Stimulated activated naive CD8-positive, alpha-beta T cell treated with anti-CD3 and anti-CD28 coated beads, Interleukin-15, amount 100 ng/mL, for 72 hours (primary cell): Measurements from ENCODE around the gene FCF1.
"Not testable (repeated sequence)": the region's sequence is repeated elsewhere in the genome, so short reads cannot be mapped to it uniquely, and the experiment has no call there.

Experiments used
- ATAC-seq: fragments of 150-1000 bp; cut with Tn5 transposase; 2 replicates; pipeline ENCODE4 v1.10.0; 2021; ENCODE audit warnings: mild to moderate bottlenecking, moderate library complexity
- DNase-seq, 2 donors: peaks; one replicate each; pipeline ENCODE4 v3.0.0; 2021 to 2022
- H3K27ac Mint-ChIP-seq, 2 donors: one replicate each; pipeline ENCODE4 v1.8.0; 2022; ENCODE audit warnings: mild to moderate bottlenecking in 2 of 2, mixed read lengths in 2 of 2, moderate library complexity in 2 of 2
- H3K27me3 Mint-ChIP-seq: one replicate; pipeline ENCODE4 v1.8.0; 2022; ENCODE audit warnings: mixed read lengths
- H3K4me1 Mint-ChIP-seq: one replicate; pipeline ENCODE4 v1.8.0; 2022; ENCODE audit warnings: mild to moderate bottlenecking, mixed read lengths
- H3K4me3 Mint-ChIP-seq, 2 donors: one replicate each; pipeline ENCODE4 v1.8.0; 2022; ENCODE audit warnings: mild to moderate bottlenecking in 2 of 2, mixed read lengths in 2 of 2, moderate library complexity in 1 of 2
- H3K9me3 Mint-ChIP-seq, 2 donors: one replicate each; pipeline ENCODE4 v1.8.0; 2022; ENCODE audit warnings: mixed read lengths in 2 of 2

The FCF1 gene

DNA sequence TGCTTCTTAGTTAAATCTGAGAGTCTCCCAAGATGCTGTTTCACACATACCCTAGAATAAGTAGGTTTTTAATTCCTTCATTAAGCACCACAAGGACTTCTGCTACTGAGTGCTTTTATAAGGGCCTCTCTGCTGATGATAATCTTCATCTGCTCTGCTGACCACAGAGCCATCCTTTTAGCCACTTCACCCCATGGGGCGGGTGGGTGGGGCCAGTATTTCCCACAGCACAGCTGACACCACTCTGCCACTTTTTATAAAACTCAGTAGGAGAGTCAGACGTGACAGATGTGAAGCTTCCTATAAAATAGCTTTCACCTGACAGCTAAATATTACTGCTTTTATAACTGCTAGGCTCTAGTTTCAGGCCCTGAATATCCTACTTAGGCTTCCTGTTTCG, 20.3 kb downstream of the FCF1 start:
- H3K27me3 Mint-ChIP-seq = no peaks in the 10 kb centered on the region
- H3K4me1 Mint-ChIP-seq = no peaks in the 10 kb centered on the region
- no peak overlapping the region for H3K27ac Mint-ChIP-seq
- ATAC-seq = no peak
- no peaks in the 10 kb centered on the region for H3K9me3 Mint-ChIP-seq
- DNase-seq = no peak
- H3K4me3 Mint-ChIP-seq = no peak overlapping the region

DNA sequence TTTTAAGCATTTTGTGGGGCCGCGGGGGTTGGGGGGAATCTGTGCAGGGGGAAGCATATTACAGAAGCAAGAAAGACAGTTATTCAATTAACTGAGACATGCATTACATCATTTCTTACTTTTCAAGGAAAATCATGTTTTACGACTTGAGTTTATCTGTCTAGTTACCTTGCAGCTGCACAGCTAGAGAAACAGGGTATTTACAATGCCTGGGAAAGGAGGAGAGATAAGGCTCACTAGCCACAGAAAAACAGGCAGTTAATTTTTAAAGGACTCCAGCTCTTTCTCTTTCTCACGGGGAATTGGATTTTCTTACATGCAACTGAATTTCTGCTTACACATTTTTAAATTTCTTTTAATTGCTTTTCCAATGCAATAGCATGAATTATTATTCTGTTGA, 22.2 kb downstream of the FCF1 start:
- Mint-ChIP-seq H3K27ac (no peak overlapping the region), H3K27me3 (no peaks in the 10 kb centered on the region), H3K9me3 (no peaks in the 10 kb centered on the region), H3K4me1 (no peaks in the 10 kb centered on the region), H3K4me3 (no peak overlapping the region)
- no peak for ATAC-seq
- no peak for DNase-seq

DNA sequence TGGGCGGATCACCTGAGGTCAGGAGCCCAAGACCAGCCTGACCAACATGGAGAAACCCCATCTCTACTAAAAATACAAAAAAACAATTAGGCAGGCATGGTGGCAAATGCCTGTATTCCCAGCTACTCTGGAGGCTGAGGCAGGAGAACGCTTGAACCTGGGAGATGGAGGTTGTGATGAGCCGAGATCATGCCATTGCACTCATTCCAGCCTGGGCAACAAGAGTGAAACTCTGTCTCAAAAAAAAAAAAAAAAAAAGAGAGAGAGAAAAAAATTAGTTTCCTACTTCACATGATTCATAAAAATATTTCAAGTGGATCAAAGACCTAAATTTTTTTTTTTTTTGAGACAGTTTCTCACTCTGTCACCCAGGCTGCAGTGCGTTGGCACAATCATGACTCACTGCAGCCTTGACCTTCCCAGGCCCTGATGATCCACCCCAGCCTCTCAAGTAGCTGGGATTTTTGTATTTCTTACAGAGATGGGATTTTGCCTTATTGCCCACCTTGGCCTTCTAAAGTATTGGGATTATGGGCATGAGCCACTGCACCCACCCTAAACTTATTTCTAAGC, 24.9 kb downstream of the FCF1 start:
- ATAC-seq = no peak
- Mint-ChIP-seq H3K4me3 (no peak overlapping the region), H3K27ac (peak overlapping the region in 1 of 2 donors; percentile 63), H3K9me3 (no peaks in the 10 kb centered on the region), H3K27me3 (no peaks in the 10 kb centered on the region), H3K4me1 (no peaks in the 10 kb centered on the region)
- no peak for DNase-seq

DNA sequence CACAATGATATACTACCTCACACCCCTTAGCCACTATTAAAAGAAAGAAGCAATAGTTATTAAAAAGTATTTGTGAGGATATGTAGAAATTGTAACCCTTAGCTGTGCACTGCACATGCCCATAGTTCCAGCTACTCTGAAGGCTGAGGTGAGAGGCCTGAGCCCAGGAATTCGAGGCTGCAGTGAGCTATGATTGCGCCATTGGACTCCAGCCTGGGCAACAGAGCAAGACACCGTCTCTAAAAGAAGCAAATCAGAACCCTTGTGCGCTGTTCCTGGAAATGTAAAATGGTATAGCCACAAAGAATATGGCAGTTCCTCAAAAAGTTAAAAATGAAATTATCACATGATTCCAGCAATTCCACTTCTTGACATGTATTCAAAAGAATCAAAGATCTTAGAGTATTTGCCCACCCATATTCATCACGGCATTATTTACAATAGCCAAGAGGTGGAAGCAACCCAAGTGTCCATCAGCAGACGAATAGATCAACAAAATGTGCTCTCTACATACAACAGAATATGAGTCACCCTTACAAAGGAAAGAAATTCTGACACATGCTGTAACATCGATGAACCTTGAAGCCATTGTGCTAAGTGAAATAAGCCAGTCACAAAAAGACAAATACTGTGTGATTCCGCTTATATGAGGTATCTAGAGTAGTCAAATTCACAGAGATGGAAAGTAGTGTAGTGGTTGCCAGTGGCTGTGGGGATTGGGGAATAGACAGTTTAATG, 26.5 kb downstream of the FCF1 start:
- Mint-ChIP-seq H3K4me3 (no peak overlapping the region), H3K27me3 (no peaks in the 10 kb centered on the region), H3K4me1 (peaks cover 6% of the 10 kb centered on the region), H3K9me3 (no peaks in the 10 kb centered on the region), H3K27ac (peak overlapping the region in 1 of 2 donors; percentile 52)
- DNase-seq (no peak), ATAC-seq (no peak)

DNA sequence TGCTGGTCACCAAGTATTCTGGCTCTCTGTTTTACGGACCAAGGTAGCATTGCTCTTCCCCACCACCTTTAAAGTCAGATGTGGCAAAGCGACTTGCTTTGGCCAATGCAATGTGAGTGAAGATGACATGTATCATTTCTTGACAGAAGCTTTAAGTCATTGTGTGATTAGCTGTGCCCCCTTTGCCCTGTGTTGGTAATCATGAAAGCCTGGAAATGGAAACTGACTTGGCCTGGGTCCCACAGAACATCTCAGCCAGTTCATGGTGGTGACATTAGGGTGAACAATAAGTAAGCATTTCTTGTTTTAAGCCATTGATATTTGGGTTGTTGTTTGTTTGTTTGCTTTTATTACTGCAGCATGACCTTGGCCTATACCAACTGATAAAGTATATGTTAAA, 34.3 kb downstream of the FCF1 start:
- no peaks in the 10 kb centered on the region for H3K27me3 Mint-ChIP-seq
- DNase-seq = no peak
- peaks cover 6 to 9% of the 10 kb centered on the region in 2 donors for H3K9me3 Mint-ChIP-seq
- peaks cover 6% of the 10 kb centered on the region for H3K4me1 Mint-ChIP-seq
- ATAC-seq = no peak
- no peak overlapping the region for H3K27ac Mint-ChIP-seq
- H3K4me3 Mint-ChIP-seq = no peak overlapping the region

DNA sequence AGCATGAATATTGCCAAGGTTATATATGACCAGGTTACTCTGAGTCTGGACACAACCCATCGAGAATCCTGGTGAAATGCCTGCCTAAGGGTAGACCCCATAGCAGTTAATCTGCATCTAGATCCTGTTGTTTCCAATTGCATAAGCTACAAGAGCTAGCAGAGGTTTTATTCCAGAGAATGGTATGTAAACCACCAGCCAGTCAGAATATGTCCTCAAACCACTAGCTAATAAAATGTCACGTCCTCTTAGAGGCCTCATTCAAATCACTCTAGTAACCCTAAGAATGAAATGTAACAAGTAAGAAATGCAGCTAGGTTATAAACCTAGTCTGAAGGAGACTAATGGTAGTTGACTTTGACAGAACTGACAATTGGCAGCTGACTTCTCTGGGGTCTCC, 41.2 kb downstream of the FCF1 start:
- Mint-ChIP-seq H3K27ac (no peak overlapping the region), H3K9me3 (peaks cover 6 to 17% of the 10 kb centered on the region in 2 donors), H3K4me3 (no peak overlapping the region), H3K4me1 (no peaks in the 10 kb centered on the region), H3K27me3 (no peaks in the 10 kb centered on the region)
- ATAC-seq (no peak), DNase-seq (no peak)

DNA sequence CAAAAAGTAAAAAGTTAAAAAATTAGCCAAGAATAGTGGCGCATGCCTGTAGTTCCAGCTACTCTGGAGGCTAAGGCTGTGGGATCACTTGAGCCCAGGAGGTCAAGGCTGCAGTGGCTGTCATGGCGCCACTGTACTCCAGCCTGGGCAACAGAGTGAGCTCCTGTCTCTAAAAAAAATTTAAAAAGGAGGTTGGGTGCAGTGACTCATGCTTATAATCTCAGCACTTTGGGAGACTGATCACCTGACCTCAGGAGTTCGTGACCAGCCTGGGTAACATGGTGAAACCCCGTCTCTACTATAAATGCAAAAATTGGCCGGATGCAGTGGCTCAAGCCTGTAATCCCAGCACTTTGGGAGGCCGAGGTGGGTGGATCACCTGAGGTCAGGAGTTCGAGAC, 42.0 kb downstream of the FCF1 start:
- ATAC-seq (no peak), DNase-seq (no peak)
- H3K9me3 Mint-ChIP-seq = peaks cover 6 to 17% of the 10 kb centered on the region in 2 donors
- H3K4me3 Mint-ChIP-seq = no peak overlapping the region
- H3K27ac Mint-ChIP-seq = no peak overlapping the region
- no peaks in the 10 kb centered on the region for H3K27me3 Mint-ChIP-seq
- H3K4me1 Mint-ChIP-seq = no peaks in the 10 kb centered on the region

DNA sequence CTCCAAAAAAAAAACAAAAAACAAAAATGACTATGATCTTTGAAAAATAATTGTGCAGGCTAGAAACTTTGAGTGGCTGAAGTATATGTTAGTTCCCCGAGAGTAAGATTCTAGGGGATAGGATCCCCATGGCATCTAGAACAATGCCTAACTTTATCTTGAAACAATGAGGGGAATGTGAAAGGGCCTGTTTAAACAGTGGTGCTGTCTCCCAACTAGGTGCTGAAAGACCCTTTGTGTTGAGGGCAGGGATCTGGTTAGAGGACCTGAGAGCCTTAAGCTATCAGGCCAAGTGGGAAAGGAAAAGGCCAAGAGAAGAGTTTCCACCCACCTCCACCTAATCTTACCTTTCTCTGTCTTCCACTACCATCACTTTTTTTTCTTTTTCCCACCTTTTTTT, 43.4 kb downstream of the FCF1 start:
- H3K4me1 Mint-ChIP-seq = no peaks in the 10 kb centered on the region
- peaks cover 6 to 17% of the 10 kb centered on the region in 2 donors for H3K9me3 Mint-ChIP-seq
- no peak overlapping the region for H3K4me3 Mint-ChIP-seq
- ATAC-seq (no peak), DNase-seq (no peak)
- no peaks in the 10 kb centered on the region for H3K27me3 Mint-ChIP-seq
- no peak overlapping the region for H3K27ac Mint-ChIP-seq

DNA sequence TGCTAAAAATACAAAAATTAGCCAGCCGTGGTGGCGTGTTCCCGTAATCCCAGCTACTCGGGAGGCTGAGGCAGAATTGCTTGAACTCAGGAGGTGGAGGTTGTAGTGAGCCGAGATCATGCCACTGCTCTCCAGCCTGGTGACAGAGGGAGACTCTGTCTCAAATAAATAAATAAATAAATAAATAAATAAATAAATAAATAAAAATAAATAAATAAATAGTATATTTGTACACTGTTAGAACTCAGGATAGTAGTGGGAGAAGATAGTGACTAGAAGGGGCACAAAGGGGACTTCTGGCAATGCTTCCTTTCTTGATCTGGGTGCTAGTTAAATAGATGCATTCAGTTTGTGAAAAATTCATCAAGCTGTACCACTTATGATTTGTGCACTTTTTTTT, 45.6 kb downstream of the FCF1 start:
- H3K27ac Mint-ChIP-seq, DNase-seq, H3K27me3 Mint-ChIP-seq, H3K4me3 Mint-ChIP-seq, H3K9me3 Mint-ChIP-seq, ATAC-seq: not testable (repeated sequence)
- peaks cover 15% of the 10 kb centered on the region for H3K4me1 Mint-ChIP-seq

DNA sequence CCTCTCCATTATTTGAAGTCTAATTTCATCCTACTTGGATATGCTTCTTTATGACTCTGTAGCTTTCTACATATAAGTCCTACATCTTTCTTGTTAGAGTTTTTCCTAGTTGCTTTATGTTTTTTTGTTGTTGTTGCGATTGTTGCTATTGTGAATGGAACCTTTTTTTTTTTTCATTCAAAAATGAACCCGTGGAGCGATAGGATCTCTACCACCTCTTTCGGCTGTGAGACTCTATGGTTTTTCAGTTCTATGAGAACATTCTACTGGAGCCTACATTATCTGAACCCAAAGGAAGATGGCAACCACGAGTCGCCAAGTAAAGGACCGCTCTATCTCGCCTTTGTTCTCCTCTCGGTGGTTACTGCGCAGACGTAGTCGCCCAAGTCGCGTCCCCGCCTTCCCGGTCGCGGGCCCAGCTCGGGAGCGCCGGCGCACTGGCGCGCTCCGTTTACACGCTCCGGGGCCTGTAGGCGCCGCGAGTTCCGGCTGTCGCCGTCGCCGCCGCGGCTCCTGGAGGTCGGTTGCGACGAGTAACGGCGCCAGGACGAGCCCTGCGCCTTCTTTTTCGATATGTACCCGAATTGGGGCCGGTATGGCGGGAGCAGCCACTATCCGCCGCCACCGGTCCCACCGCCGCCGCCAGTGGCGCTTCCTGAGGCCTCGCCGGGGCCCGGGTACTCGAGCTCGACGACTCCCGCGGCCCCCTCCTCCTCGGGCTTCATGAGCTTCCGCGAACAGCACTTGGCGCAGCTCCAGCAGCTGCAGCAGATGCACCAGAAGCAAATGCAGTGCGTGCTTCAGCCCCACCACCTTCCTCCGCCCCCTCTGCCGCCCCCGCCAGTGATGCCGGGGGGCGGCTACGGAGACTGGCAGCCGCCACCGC, 50.2 kb downstream of the FCF1 start, which contains the start of gene YLPM1:
Gene YLPM1, plus strand, starts transcription at position 400 of the 886 bp plus-strand sequence. Its CDS starts 174 bp downstream, at position 574.
- Mint-ChIP-seq H3K4me3 (peak within 1 kb of the TSS; percentile 95 to 99), H3K27ac (peak within 1 kb of the TSS; percentile 98), H3K4me1 (peaks cover 53% of the 10 kb centered on the region), H3K9me3 (no peaks in the 10 kb centered on the region), H3K27me3 (no peaks in the 10 kb centered on the region)
- DNase-seq (peak; percentile 93 to 94), ATAC-seq (peak; percentile 98)

DNA sequence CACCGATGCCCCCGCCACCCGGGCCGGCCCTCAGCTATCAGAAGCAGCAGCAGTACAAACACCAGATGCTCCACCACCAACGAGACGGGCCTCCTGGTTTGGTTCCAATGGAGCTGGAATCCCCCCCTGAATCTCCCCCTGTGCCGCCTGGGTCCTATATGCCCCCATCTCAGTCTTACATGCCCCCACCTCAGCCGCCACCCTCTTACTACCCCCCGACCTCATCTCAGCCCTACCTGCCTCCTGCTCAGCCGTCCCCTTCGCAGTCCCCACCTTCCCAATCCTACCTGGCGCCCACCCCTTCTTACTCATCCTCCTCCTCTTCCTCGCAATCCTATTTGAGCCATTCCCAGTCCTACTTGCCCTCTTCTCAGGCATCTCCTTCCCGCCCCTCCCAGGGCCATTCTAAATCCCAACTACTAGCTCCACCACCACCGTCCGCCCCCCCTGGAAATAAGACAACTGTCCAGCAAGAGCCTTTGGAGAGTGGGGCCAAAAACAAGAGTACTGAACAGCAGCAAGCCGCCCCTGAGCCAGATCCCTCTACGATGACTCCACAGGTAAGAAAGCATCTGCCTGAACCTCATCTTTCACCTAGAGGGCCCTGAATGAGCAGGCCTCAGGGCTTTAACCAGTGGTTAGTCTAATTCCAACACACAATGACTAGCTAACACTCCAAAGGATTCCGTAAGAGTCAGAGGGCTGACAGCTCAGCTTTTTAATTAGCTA, 51.0 kb downstream of the FCF1 start:
- Mint-ChIP-seq H3K27me3 (no peaks in the 10 kb centered on the region), H3K4me1 (peaks cover 60% of the 10 kb centered on the region), H3K9me3 (no peaks in the 10 kb centered on the region), H3K27ac (peak overlapping the region; percentile 98), H3K4me3 (peak overlapping the region; percentile 95 to 99)
- DNase-seq (peak; percentile 6 to 19), ATAC-seq (no peak)

DNA sequence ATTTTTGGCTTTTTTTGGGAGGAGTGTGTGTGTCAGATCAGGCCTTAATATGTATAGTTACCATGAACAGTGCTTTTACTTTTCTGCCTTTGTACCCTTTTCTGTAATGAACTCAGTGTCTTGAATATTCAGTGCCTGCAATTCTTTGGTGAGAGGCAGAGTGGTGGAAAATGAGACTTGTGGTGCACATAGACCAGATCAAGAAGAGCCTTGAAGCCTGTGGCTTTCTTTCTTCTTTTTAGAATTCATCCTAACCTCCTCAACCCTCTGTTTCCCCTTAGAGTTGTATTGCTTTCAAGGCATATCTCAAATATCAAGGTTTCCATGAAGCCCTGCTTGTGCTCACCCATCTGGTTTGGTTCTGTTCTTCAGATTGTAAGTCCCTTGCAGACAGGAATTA, 52.8 kb downstream of the FCF1 start:
- DNase-seq (peak in 1 of 2 donors; percentile 10), ATAC-seq (peak; percentile 36)
- Mint-ChIP-seq H3K9me3 (no peaks in the 10 kb centered on the region), H3K4me1 (peaks cover 64% of the 10 kb centered on the region), H3K27me3 (no peaks in the 10 kb centered on the region), H3K27ac (no peak overlapping the region), H3K4me3 (peak overlapping the region; percentile 95 to 99)

DNA sequence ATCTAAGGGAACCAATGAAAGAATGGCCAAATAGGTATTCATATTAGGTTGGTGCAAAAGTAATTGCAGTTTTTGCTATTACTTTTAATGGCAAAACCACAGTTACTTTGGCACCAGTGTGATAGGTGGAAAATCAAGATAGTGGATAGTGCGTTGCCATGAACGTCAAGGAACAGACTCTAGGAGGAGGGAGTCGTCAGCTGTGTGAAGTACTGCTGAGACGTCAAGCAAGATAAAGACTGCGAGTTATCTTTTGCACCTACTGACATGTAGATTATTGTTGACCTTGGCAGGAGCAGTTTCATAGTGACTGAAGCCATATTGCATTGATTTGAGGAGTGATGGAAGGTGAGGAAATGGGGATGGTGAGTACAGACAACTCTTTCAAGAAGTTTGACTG, 58.5 kb downstream of the FCF1 start:
- Mint-ChIP-seq H3K4me3 (no peak overlapping the region), H3K9me3 (no peaks in the 10 kb centered on the region), H3K4me1 (peaks cover 47% of the 10 kb centered on the region), H3K27me3 (no peaks in the 10 kb centered on the region), H3K27ac (no peak overlapping the region)
- DNase-seq (no peak), ATAC-seq (no peak)

DNA sequence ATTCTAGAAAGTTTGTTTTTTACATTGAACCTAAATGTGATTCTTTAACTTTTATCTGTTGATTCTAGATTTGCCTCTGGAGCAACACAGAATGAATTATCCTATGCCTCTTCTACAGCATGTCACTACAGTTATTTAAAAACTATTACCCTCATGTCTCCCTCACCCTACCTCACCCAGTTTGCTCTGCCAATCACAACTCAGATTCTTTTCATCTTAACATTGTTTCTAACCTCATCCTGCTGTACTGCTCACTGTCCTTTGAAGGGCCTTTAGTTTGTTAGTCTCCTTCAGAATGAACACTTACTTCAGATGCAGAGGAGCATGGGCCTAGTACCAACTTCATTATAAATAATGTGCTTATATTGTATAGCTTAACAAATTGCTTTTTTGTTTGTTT, 71.7 kb downstream of the FCF1 start:
- no peak overlapping the region for H3K4me3 Mint-ChIP-seq
- no peaks in the 10 kb centered on the region for H3K9me3 Mint-ChIP-seq
- no peak overlapping the region for H3K27ac Mint-ChIP-seq
- DNase-seq = no peak
- ATAC-seq = no peak
- H3K4me1 Mint-ChIP-seq = peaks cover 38% of the 10 kb centered on the region
- no peaks in the 10 kb centered on the region for H3K27me3 Mint-ChIP-seq

DNA sequence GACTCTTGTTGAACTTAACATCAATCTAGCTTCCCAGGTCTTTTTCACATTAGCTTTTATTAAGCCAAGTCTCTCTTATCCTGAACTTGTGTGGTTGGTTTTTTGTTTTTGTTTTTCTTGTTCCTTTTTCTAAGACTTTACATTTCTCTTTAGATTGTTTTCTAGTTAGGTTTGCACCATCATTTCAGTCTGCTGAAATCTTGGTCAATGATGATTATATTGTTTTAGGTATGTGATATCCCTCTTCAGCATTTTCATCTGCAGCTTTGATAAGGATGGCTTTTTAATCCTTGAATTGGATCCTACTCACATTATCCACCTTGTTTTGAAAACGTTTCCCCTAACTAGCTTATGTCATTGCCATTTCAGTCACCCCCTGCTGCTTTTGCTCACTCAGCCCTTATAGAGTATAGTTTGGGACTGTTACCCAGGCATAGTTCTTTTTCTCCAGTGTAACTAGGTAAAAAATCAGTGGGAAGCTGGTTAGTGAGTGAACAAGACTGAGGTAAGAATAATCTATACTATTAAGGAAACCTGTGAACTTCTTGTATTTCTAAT, 72.2 kb downstream of the FCF1 start:
- ATAC-seq (no peak), DNase-seq (no peak)
- Mint-ChIP-seq H3K4me1 (peaks cover 38% of the 10 kb centered on the region), H3K27me3 (no peaks in the 10 kb centered on the region), H3K27ac (peak overlapping the region in 1 of 2 donors; percentile 39), H3K9me3 (no peaks in the 10 kb centered on the region), H3K4me3 (no peak overlapping the region)
